Endothelial cell (in vitro differentiated cells): ENCODE results near the gene HSD17B3. TPM values are rescaled to one million over a fixed set of nuclear protein-coding genes. Genes with fewer than 3 reads are reported as not detected.

Experiments
- DNase-seq: peaks from one replicate; pipeline ENCODE4 v3.0.0; 2021; ENCODE audit warnings: low spot score
- H3K27ac Mint-ChIP-seq: one replicate; pipeline ENCODE4 v1.8.0; 2021; ENCODE audit warnings: mixed read lengths, inconsistent platforms; ENCODE audit not compliant: unreplicated experiment
- H3K27me3 Mint-ChIP-seq: one replicate; pipeline ENCODE4 v1.8.0; 2021; ENCODE audit warnings: mild to moderate bottlenecking, moderate library complexity, mixed read lengths, inconsistent platforms; ENCODE audit not compliant: unreplicated experiment
- H3K36me3 Mint-ChIP-seq: one replicate; pipeline ENCODE4 v1.8.0; 2021; ENCODE audit warnings: mild to moderate bottlenecking, low read depth, mixed read lengths, inconsistent platforms; ENCODE audit not compliant: unreplicated experiment
- H3K4me1 Mint-ChIP-seq: one replicate; pipeline ENCODE4 v1.8.0; 2021; ENCODE audit warnings: mild to moderate bottlenecking, mixed read lengths, inconsistent platforms; ENCODE audit not compliant: unreplicated experiment
- H3K4me3 Mint-ChIP-seq: one replicate; pipeline ENCODE4 v1.8.0; 2021; ENCODE audit warnings: mild to moderate bottlenecking, mixed read lengths, inconsistent platforms; ENCODE audit not compliant: unreplicated experiment
- H3K9me3 Mint-ChIP-seq: one replicate; pipeline ENCODE4 v1.8.0; 2021; ENCODE audit warnings: mixed read lengths, inconsistent platforms; ENCODE audit not compliant: unreplicated experiment
- CTCF ChIP-seq: fragments of 200-600 bp; sonication (generic); IDR thresholded peaks from one replicate; pipeline ENCODE4 v1.5.0; 2021; ENCODE audit warnings: antibody characterized with exemption; ENCODE audit not compliant: unreplicated experiment
- total RNA-seq: library from RNA; stranded (reverse); fragmentation: NEBNext Ultra II Directional; extraction: Animal tissue kit (Norgen Biotek cat#: 25700); gene quantifications from one replicate; pipeline ENCODE4 v1.2.1, GENCODE V29; 2021; ENCODE audit not compliant: unreplicated experiment

HSD17B3 gene
- total RNA-seq, 1 donor from 2014 or later, result not detected

DNA sequence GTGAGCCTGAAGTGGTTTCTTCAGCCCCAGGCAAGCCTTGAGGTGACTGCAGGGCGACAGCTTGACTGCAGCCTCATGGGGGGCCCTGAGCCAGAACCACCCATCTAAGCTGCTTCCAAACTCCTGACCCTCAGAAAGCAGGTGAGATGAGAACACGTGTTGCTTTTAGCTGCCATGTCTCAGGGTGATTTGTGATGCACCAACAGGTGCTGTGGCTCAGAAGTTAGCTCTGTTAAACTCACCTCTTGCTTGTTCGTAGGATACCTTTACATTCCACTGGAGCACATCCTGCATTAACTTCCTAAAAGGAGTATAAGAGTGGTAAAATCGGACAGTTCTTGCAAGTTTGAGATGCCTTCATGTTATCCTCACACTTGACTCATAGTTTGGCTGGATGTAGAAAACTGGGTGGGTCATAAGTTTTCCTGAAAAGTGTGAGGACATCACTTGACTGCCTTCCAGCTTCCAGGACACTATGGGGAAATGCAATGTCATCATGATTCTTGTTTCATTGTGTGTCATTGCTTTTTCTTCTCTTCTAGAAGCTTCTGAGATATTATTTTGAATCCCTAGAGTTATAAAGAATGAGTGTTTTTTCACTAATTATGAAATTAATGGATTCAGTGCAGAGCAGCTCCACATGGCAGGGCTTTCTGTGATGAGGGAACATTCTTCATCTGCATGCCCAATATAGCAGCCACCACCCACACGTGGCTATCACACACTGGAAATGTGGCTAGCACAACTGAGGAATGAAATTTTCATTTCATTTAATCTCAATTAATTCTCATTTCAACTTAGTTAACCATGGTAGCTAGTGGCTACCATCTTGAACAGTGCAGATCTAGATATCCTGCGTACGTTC lies 92.3 kb downstream of the HSD17B3 start:
- Mint-ChIP-seq H3K9me3 (no peaks in the 10 kb centered on the region), H3K27ac (no peak overlapping the region), H3K27me3 (peaks cover 2% of the 10 kb centered on the region), H3K36me3 (no peaks in the 10 kb centered on the region), H3K4me1 (no peaks in the 10 kb centered on the region), H3K4me3 (no peak overlapping the region)
- no peak for DNase-seq
- no peak for TF ChIP-seq CTCF

DNA sequence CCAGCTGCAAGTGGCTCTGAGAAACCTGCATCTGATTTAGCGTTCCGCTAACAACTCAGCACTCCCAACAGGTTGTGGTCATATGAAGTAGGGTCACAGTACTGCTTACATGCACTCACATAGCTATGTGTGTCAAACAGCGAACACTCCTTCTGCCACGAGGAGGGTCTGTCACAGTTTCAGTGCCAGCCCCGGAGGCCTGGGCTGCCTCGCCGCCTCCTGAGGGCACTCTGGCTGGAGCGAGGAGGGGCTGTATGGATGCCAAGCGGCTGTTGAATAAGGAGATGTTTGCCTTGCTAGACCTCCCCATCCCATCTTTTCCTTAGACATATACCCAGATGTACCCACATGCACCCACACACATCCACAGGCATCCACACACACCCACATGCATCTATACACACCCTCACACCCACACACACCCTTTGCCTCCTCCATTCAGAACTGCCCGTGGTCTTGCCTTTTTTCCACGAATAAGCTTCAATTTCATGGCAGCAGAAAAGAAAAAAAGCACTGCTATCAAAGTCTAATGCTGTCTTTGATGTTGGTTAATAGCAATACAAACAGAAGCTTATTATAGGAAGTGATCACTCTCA lies 95.7 kb downstream of the HSD17B3 start:
- H3K4me1 Mint-ChIP-seq, result peaks cover 2% of the 10 kb centered on the region
- no peak for TF ChIP-seq CTCF
- H3K4me3 Mint-ChIP-seq, result no peak overlapping the region
- peaks cover 6% of the 10 kb centered on the region for H3K27me3 Mint-ChIP-seq
- H3K27ac Mint-ChIP-seq, result no peak overlapping the region
- DNase-seq, result no peak
- peaks cover 13% of the 10 kb centered on the region for H3K36me3 Mint-ChIP-seq
- no peaks in the 10 kb centered on the region for H3K9me3 Mint-ChIP-seq

DNA sequence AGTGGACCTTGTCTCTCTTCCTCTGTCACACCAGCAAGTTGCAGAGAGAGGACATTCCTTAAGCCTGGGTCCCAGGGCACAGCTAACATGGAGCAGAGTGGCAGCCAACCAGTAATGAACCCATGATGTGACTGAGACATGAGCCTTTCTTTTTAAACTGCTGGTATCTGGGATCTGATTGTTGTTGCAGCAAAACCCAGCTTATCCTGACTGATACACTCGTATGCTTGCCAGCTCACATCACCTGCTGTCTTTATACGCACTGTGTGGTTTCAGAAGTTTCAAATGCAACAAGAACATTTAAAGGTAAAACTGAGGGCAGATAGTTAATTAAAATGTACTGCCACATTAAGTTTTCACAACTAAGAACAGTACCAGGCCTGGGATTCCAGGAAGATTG lies 97.1 kb downstream of the HSD17B3 start:
- Mint-ChIP-seq H3K4me1 (peaks cover 11% of the 10 kb centered on the region), H3K36me3 (peaks cover 13% of the 10 kb centered on the region), H3K4me3 (no peak overlapping the region), H3K27ac (no peak overlapping the region), H3K27me3 (peaks cover 9% of the 10 kb centered on the region), H3K9me3 (no peaks in the 10 kb centered on the region)
- no peak for TF ChIP-seq CTCF
- DNase-seq, result no peak

DNA sequence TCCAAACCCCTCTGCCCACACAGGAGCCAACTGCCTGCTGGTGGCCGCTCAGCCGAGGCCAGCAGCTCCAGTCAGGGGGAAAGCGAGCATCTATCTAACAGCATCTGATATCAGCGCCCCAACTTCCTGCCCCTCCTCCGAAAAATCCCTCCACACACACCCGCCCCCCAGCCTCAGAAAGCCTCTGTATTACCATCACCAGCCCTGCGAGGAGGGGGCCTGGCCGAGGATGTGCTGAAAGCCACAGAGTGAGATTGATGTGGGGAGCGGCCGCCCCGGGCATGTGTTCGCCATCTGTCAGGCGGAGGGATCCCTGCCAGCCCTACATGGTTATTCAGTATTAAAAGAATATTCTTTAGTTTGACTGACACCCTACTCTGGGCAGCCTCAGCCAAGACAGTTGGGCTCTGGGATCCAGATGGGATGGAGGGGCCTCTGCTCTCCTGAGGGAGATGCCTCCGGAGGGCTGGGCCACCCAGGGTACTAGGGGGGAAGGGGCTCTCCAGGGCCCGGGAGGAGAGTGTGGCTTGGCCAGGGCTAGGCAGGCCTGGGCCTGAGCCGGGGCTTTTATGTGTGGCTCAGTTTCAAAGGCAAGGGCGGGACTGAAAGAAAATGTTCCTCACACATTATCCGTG lies 98.0 kb downstream of the HSD17B3 start:
- Mint-ChIP-seq H3K4me1 (peaks cover 19% of the 10 kb centered on the region), H3K4me3 (no peak overlapping the region), H3K36me3 (peaks cover 17% of the 10 kb centered on the region), H3K27ac (no peak overlapping the region), H3K9me3 (no peaks in the 10 kb centered on the region), H3K27me3 (peaks cover 11% of the 10 kb centered on the region)
- DNase-seq, result no peak
- no peak for TF ChIP-seq CTCF
